HG03354 (cell line): Measurements from ENCODE around the gene AGO3.
A peak's percentile ranks its signal among the peaks of the same experiment; 100 is the strongest.

Experiments
- ATAC-seq: cut with Tn5 transposase; IDR thresholded peaks from one replicate; pipeline ENCODE4 v1.9.1; 2021; ENCODE audit warnings: mild to moderate bottlenecking; ENCODE audit not compliant: unreplicated experiment, poor library complexity, severe bottlenecking

The AGO3 gene

GRCh38 chr1:36070349-36070748, 139.4 kb downstream of the AGO3 start:
- no peak for ATAC-seq

- no peak for ATAC-seq
These were observed 146.2 kb downstream of the AGO3 start for GRCh38 chr1:36076979-36077573.

DNA sequence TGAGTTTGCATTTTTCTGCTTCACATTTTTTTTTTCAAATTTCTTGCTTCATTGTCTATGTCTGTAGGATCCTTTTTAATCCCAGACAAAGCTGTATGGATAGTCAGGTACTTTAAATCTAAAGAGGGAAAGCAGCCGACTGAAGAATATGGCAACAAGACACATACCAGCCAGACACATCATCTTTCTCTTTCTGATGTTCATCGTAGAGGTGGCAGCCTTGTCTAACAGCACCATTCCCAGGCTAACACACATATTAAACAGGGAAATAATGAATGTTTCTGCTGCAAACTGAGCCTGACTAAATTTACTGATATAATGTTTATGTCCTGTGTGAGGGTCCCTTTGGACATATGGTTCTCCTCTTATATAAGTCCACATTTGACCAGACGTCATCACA, 149.3 kb downstream of the AGO3 start:
- no peak for ATAC-seq

- no peak for ATAC-seq
These were observed 149.9 kb downstream of the AGO3 start for GRCh38 chr1:36080801-36081200.

DNA sequence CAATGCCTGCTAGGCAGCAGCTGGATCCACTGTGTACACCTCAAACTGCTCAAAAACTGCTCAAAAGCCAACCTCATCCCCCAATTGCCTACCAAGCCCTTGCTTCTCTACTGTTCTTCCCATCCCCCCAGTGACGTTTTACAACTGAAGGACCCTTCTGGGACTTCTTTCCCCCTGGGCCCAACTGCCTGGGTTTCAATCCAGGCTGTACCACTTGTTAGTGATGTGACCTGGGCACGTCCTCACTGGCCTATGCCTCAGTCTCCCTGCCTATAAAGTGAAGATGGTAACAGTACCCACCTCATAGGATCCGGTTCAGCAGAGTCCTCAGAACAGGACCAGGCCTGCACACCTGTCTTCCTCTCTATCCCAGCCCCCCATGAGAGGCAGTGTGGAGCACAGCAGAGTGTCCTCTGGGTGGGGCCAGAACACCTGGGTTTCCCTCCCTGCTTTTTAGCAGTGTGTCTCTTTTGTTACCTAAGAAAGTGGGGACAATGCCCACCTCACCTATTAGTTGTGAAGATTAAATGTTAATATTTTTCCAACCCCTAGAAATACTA, 151.1 kb downstream of the AGO3 start:
- no peak for ATAC-seq

GRCh38 chr1:36083219-36083618, 152.3 kb downstream of the AGO3 start:
- ATAC-seq = no peak

- ATAC-seq = no peak
These were observed 153.0 kb downstream of the AGO3 start, which contains the start of gene TEKT2 for GRCh38 chr1:36083635-36084496. Gene TEKT2, plus strand, starts transcription at chr1:36084094. Its CDS starts 828 bp downstream, at chr1:36084922.

- ATAC-seq = no peak
These were observed 153.7 kb downstream of the AGO3 start for GRCh38 chr1:36084497-36085115.

GRCh38 chr1:36085126-36085525, 154.2 kb downstream of the AGO3 start:
- ATAC-seq = no peak

DNA sequence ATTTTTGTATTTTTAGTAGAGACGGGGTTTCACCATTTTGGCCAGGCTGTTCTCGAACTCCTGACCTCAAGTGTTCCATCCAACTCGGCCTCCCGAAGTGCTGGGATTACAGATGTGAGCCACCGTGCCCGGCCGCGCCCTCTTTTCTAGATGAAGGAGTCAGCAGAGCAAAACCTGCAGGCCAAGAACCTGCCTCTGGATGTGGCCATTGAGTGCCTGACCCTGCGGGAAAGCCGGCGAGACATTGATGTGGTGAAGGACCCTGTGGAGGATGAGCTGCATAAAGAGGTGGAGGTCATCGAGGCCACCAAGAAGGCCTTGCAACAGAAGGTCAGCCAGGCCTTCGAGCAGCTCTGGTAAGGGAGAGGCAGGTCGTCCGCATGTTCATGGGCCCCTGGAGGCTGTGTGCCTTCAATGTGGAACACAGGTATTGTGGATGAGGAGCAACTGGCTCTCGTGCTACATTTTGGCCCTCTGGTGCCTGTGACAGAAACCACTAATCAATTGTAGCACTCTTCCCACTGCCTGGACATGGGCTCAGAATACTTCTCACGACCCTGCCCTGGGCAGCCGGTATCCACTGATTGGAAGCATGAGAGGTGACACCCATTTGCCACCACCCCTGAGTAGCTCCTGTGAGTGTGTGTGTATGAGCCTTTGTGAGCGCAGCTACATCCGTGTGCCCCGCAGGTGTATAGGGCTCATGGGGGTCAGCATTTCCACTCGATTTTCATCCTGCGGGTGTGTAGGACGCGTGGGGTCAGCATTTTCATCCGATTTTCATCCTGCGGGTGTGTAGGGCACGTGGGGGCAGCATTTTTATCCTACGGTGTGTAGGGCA, 155.0 kb downstream of the AGO3 start:
- ATAC-seq = no peak

- ATAC-seq = no peak
These were observed 155.8 kb downstream of the AGO3 start for GRCh38 chr1:36086529-36087232.

DNA sequence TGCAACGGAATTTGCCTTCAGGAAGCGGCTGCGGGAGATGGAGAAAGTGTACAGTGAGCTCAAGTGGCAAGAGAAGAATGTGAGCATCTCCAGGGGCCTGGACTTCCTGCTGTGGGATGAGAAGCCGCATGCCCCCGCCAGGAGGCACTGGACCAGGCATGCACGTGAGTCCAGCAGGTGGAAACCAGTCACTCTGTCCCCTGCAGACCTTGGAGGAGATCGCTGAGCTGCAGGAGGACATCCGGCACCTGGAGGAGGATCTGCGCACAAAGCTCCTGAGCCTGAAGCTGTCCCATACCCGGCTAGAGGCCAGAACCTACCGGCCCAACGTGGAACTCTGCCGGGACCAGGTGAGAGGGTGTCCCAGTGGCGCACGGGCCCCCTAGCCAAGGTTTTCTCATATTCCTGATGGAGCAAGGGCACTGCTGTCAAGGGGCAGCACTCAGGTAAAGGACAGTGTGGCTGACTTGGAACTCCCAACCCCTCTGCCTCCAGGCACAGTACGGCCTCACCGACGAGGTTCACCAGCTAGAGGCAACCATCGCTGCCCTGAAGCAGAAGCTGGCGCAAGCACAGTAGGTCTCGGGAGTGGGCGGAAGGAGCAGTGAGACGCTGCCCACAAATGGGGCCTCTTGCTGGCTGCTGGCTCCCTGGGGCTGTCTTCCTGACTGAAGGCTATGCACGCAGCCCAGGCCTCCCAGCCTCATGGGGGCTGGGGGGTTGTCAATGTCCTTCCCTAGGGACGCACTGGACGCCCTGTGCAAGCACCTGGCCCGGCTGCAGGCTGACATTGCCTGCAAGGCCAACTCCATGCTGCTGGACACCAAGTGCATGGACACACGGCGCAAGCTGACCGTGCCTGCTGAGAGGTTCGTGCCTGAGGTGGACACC, 156.6 kb downstream of the AGO3 start:
- no peak for ATAC-seq

- no peak for ATAC-seq
These were observed 157.3 kb downstream of the AGO3 start for GRCh38 chr1:36088265-36088576.

DNA sequence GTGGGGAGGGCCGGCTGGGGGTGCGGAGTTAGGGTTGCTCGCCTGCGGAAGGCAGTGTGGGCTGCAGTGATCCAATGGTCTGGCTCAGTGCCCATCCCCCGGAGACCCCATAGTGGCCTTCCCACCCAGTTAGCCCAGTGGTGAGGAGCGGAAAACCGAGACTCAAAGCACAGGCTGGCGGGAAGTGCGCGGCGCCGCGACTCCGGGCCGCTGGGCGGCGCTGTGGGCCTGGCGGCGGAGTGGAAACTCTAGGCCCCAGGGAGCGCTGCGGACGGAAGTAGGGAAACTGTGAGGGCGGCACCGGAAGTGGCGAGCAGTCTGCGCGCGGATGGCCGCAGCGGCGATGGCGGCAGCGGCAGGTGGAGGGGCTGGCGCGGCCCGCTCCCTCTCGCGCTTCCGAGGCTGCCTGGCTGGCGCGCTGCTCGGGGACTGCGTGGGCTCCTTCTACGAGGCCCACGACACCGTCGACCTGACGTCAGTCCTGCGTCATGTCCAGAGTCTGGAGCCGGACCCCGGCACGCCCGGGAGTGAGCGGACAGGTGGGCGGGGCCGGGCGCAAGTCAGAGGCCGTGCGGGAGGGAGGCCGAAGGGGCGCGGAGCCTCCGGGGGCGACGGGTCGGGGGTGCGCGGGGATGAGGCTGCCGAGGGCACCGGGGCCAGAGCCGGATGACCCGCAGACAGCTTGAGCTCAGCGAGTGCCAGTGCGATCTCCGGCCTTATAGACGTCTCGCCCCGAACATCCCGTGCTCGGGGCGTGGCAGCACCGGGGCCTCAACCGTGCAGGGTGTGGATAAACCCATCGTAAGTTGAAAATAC, 157.9 kb downstream of the AGO3 start, which contains the start of gene ADPRS:
Gene ADPRS (plus strand): TSS at position 316 of the 816 bp plus-strand sequence. CDS start 13 bp downstream, at position 329.
- peak; percentile 89 for ATAC-seq

DNA sequence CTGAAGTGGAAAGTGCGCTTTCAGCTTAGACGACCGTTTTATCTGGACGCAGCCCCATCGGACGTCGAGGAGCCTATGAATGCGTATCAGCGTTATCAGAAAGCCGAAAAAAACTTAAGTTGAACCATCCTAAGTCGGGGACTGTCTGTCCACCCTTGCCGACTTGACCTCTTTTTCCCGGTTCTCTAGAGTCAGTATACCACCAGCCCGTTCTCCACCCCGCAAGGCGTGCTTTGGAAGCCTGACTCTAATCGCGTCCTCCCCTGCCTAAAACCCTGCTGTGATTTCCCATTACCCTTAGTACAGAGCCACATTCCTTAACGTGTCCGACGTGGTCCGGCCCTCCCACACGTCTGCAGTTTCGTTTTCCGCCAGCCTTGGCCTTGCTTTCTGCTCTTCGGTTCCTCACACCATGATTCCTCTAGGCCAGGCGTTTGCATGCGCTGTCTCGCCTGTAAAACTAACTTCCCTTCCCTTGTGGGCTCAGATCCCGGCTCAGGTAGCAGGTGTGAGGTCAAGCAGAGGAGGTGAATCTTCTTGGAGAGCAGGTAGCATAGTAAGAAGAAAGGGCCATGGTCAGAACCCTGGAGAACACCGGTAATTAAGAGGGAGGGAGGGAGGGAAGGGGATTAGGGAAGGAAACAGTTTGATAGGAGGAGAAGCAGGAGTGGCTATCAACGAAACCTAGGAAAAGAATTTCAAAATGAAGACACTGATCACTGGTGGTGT, 158.7 kb downstream of the AGO3 start:
- ATAC-seq = no peak

DNA sequence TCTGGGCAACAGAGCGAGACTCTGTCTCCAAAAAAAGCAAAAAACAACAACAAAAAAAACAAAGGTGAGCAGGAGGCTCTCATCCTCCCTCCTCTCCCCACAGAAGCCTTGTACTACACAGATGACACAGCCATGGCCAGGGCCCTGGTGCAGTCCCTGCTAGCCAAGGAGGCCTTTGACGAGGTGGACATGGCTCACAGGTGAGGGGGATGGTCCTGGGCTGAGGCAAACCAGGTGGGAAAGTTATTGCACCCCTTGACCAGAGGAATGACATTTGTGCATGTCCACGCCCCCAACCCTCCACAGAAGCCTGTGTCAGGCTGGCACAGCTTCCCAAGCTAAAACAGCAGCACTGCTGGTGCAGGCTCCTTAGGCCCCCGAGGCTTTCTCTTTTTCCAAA, 160.2 kb downstream of the AGO3 start:
- ATAC-seq = no peak

- ATAC-seq = no peak
These were observed 160.8 kb downstream of the AGO3 start for GRCh38 chr1:36091698-36092097.
